ENCODE measurements around the gene BRCA1.
"Not testable (repeated sequence)": the region's sequence is repeated elsewhere in the genome, so short reads cannot be mapped to it uniquely, and the experiment has no call there.

BRCA1 gene

GRCh38 chr17:43000894-43001293 is 124.3 kb downstream of the BRCA1 start:
- not testable (repeated sequence) for DNase-seq

- no peak for DNase-seq
Observed at GRCh38 chr17:42999003-42999525, 126.1 kb downstream of the BRCA1 start.

GRCh38 chr17:42997984-42998938 is 126.9 kb downstream of the BRCA1 start, which contains the start of gene RPL27:
Gene RPL27, plus strand, starts transcription at chr17:42998419. Its CDS starts 332 bp downstream, at chr17:42998751.
- DNase-seq, result peak; percentile 99

- no peak for DNase-seq
Observed at GRCh38 chr17:42997390-42997983, 127.7 kb downstream of the BRCA1 start.

Measured in NCI-H2171 (cell line).